K562 (cell line): ENCODE data around the gene EEFSEC. TPM values are rescaled to one million over a fixed set of nuclear protein-coding genes. Genes with fewer than 3 reads are reported as not detected.

Experiments
- ATAC-seq: fragments of 200-7000 bp; cut with Tn5 transposase; 3 replicates; pipeline ENCODE4 v1.9.1; 2020; ENCODE audit warnings: moderate library complexity
- BruUV-seq: library from RNA; stranded (reverse); fragments of 400-500 nt; replicated peaks from 2 replicates; lab custom pipeline; 2021; lab: Mats Ljungman, UMichigan
- CTCF ChIA-PET: fragments of 300-600 bp; formaldehyde crosslinking; extraction: SDS; loops from one replicate; lab custom pipeline; 2021; ENCODE audit warnings: low intra/inter-chr PET ratio; lab: Yijun Ruan, JAX
- POLR2A ChIA-PET: fragments of 300-600, 350-650 bp; sonication (Branson Sonifier 250); formaldehyde crosslinking; extraction: SDS; loops from one replicate; lab custom pipeline; 2021; ENCODE audit warnings: antibody characterized with exemption, inconsistent platforms; lab: Yijun Ruan, JAX
- DNase-seq, 4 experiments: peaks; one replicate each; pipeline versions ENCODE4 v3.0.0 to v3.0.0-alpha.2; 2011 to 2018; ENCODE audit warnings: low spot score in 3 of 4, mixed read lengths in 3 of 4; ENCODE audit errors: extremely low read depth in 1 of 4
- FAIRE-seq: peaks from 2 replicates; lab custom pipeline; 2011; peaks lifted over from hg19 to GRCh38; lab: Jason Lieb, UNC
- H2AFZ ChIP-seq: 2 replicates; pipeline ENCODE4 v1.6.0; 2011; ENCODE audit warnings: low read depth, low read length, control low read depth, inconsistent platforms
- H3K27ac ChIP-seq: fragments of 200-600 bp; 3 replicates; pipeline ENCODE4 v1.8.0; 2011; ENCODE audit warnings: low read depth, mild to moderate bottlenecking, control low read depth, inconsistent platforms, low read length, moderate library complexity, mixed read lengths; ENCODE audit errors: extremely low read depth
- H3K27me3 ChIP-seq, 2 experiments: fragments of 300-600 bp in 1 of 2; 2 replicates in 1 of 2; 3 replicates in 1 of 2; pipeline versions ENCODE4 v1.6.0 to v1.8.0; 2011; ENCODE audit warnings: inconsistent platforms in 2 of 2, low read length in 2 of 2, mild to moderate bottlenecking in 1 of 2, mixed read lengths in 1 of 2, moderate library complexity in 1 of 2; ENCODE audit not compliant: control insufficient read depth in 2 of 2, insufficient read depth in 2 of 2
- H3K36me3 ChIP-seq: fragments of 300-600 bp; 3 replicates; pipeline ENCODE4 v1.8.0; 2011; ENCODE audit warnings: mild to moderate bottlenecking, low read length, inconsistent platforms; ENCODE audit not compliant: control insufficient read depth, insufficient read depth
- H3K4me1 ChIP-seq, 2 experiments: fragments of 200-600 bp in 1 of 2; replicated peaks in 1 of 2; 2 replicates in 1 of 2; 3 replicates in 1 of 2; pipeline versions ENCODE4 v1.5.1 to v1.8.0; 2011; ENCODE audit warnings: inconsistent platforms in 2 of 2, low read length in 2 of 2, mild to moderate bottlenecking in 1 of 2, mixed read lengths in 1 of 2, moderate library complexity in 1 of 2; ENCODE audit not compliant: control insufficient read depth in 2 of 2, insufficient read depth in 2 of 2
- H3K4me2 ChIP-seq: 2 replicates; pipeline ENCODE4 v1.6.1; 2011; ENCODE audit warnings: low read length, control low read depth, inconsistent platforms, mixed read lengths; ENCODE audit not compliant: insufficient read depth
- H3K4me3 ChIP-seq: fragments of 200-600 bp; sonication (generic), shearing (Covaris generic); 2 replicates; pipeline ENCODE4 v1.5.1; 2016; ENCODE audit warnings: control low read depth, inconsistent platforms
- H3K79me2 ChIP-seq: fragments of 200-600 bp; 3 replicates; pipeline ENCODE4 v1.8.0; 2011; ENCODE audit warnings: low read length, inconsistent platforms; ENCODE audit not compliant: control insufficient read depth, insufficient read depth
- H3K9ac ChIP-seq, 2 experiments: 2 replicates each; pipeline versions ENCODE4 v1.6.0 to v1.6.1; 2011; ENCODE audit warnings: low read depth in 2 of 2, low read length in 2 of 2, control low read depth in 1 of 2, inconsistent platforms in 1 of 2, mild to moderate bottlenecking in 1 of 2, mixed read lengths in 1 of 2; ENCODE audit not compliant: insufficient read depth in 1 of 2
- H3K9me1 ChIP-seq: one replicate; pipeline ENCODE4 v1.6.0; 2011; ENCODE audit warnings: inconsistent platforms, mild to moderate bottlenecking, low read length, moderate library complexity; ENCODE audit not compliant: control insufficient read depth, insufficient read depth
- H3K9me3 ChIP-seq: replicated peaks from 2 replicates; pipeline ENCODE4 v1.5.1; 2011; ENCODE audit warnings: low read depth, low read length, inconsistent platforms; ENCODE audit not compliant: control insufficient read depth, insufficient read depth
- H4K20me1 ChIP-seq: replicated peaks from 2 replicates; pipeline ENCODE4 v1.6.1; 2011; ENCODE audit warnings: low read length, inconsistent platforms, mixed read lengths; ENCODE audit not compliant: control insufficient read depth, insufficient read depth
- DDX20 ChIP-seq: fragments of 450-650 bp; IDR thresholded peaks from 2 replicates; pipeline ENCODE4 v1.6.1; 2016; ENCODE audit warnings: missing genetic modification characterization, low read depth, mild to moderate bottlenecking, missing compliant biosample characterization, moderate library complexity
- PHF8 ChIP-seq: fragments of 200-600 bp; sonication (generic); IDR thresholded peaks from 2 replicates; pipeline ENCODE4 v1.6.1; 2012; ENCODE audit warnings: mixed run types, mild to moderate bottlenecking, inconsistent platforms, low read length, moderate library complexity, borderline replicate concordance
- PTRF ChIP-seq: fragments of 450-650 bp; IDR thresholded peaks from 2 replicates; pipeline ENCODE4 v1.6.1; 2016; ENCODE audit warnings: mild to moderate bottlenecking, missing genetic modification characterization, missing compliant biosample characterization
- RFX1 ChIP-seq: fragments of 450-650 bp; IDR thresholded peaks from 2 replicates; pipeline ENCODE4 v1.6.1; 2016; ENCODE audit warnings: mild to moderate bottlenecking, moderate library complexity
- SRSF9 ChIP-seq: fragments of 200-400 bp; formaldehyde crosslinking; IDR thresholded peaks from 2 replicates; pipeline ENCODE4 v1.6.1; 2017; ENCODE audit warnings: low read depth, low read length, borderline replicate concordance
- ZKSCAN1 ChIP-seq: fragments of 150-350 bp; IDR thresholded peaks from 2 replicates; pipeline ENCODE4 v1.6.1; 2016; ENCODE audit warnings: low read depth, low read length
- WGBS: fragments of 100-300 bp; shearing (Covaris generic); methylation state at CpG from one replicate; pipeline ENCODE4 v1.1.6; 2016; ENCODE audit warnings: low coverage, mixed read lengths; ENCODE audit not compliant: insufficient coverage; ENCODE audit errors: missing lambda C conversion rate; 5-methylcytosine and 5-hydroxymethylcytosine counted together
- in situ Hi-C: fragments of 300-500 bp; cut with MboI; formaldehyde crosslinking; loops from 4 replicates; pipeline ENCODE4 v1.15.0; 2018; ENCODE audit warnings: inconsistent platforms, mixed read lengths
- intact Hi-C: fragments of 100-400 bp; cut with micrococcal nuclease; formaldehyde crosslinking; loops from 2 replicates; pipeline ENCODE4 v1.14.2; 2022
- polyA plus RNA-seq, 8 experiments: library from polyadenylated mRNA; depleted of rRNA in 4 of 8; stranded (reverse) in 5 of 8; unstranded in 3 of 8; fragments of >200 nt; fragmentation: Nextera tagmentation in 2 of 8; fragmentation: Illumina TruSeq in 1 of 8; extraction: Ambion mirVana in 2 of 8; extraction: Trizol in 1 of 8; gene quantifications; 2 replicates each; pipeline versions ENCODE4 v1.2.1 to v1.2.3, GENCODE V29; 2011 to 2014; ENCODE audit warnings: inconsistent platforms in 1 of 8, missing spikeins in 1 of 8
- total RNA-seq, 7 experiments: library from RNA; depleted of rRNA in 6 of 7; stranded (reverse); fragments of >200 nt in 6 of 7; fragmentation: Illumina TruSeq in 2 of 7; extraction: Trizol in 2 of 7; gene quantifications; 2 replicates each; pipeline versions ENCODE4 v1.2.1 to v1.2.3, GENCODE V29; 2011 to 2021; ENCODE audit warnings: low replicate concordance in 1 of 7
- TF ChIP-seq, protein P1 (sequence below): fragments of 450-650 bp; formaldehyde crosslinking; IDR thresholded peaks from 2 replicates; pipeline ENCODE4 v1.4.0; 2020; ENCODE audit warnings: mild to moderate bottlenecking, moderate library complexity
- TF ChIP-seq, protein P2 (sequence below): fragments of 250-450 bp; sonication (Bioruptor Pico); IDR thresholded peaks from 2 replicates; pipeline ENCODE4 v1.8.0; 2021; ENCODE audit warnings: mild to moderate bottlenecking, moderate library complexity

EEFSEC gene
- total and polyA plus RNA-seq, 9 of the 15 experiments (the other 6 are each of a cell fraction or from before 2014, with no cell fraction given): 0.35 to 11.8 (median 7.7) TPM

GRCh38 chr3:128378631-128379347 lies 225.5 kb downstream of the EEFSEC start (continued):
- TF ChIP-seq, protein P1, sequence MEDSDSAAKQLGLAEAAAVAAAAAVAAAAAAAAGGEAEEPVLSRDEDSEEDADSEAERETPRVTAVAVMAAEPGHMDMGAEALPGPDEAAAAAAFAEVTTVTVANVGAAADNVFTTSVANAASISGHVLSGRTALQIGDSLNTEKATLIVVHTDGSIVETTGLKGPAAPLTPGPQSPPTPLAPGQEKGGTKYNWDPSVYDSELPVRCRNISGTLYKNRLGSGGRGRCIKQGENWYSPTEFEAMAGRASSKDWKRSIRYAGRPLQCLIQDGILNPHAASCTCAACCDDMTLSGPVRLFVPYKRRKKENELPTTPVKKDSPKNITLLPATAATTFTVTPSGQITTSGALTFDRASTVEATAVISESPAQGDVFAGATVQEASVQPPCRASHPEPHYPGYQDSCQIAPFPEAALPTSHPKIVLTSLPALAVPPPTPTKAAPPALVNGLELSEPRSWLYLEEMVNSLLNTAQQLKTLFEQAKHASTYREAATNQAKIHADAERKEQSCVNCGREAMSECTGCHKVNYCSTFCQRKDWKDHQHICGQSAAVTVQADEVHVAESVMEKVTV (CRISPR knock-in tag): no peak
- TF ChIP-seq DDX20 (tag) (no peak), PTRF (tag) (no peak), PHF8 (no peak)

- no peak overlapping the region for H3K27ac ChIP-seq
- POLR2A ChIA-PET: no interaction called here
- no peak overlapping the region for H3K4me2 ChIP-seq
- H3K27me3 ChIP-seq: no peaks in the 10 kb centered on the region
- no peak for DNase-seq
- WGBS: 76% methylated on average over 11 of the region's 12 CpGs
- BruUV-seq: no TSS peak
- no peak overlapping the region for H2AFZ ChIP-seq
- peaks cover 16 to 27% of the 10 kb centered on the region in 2 experiments; a peak in 4 of 5 replicates for H3K4me1 ChIP-seq
- H3K9me3 ChIP-seq: no peaks in the 10 kb centered on the region
- intact Hi-C loops (no loop called here), in situ Hi-C loops (no loop called here)
- no peaks in the 10 kb centered on the region for H4K20me1 ChIP-seq
- H3K36me3 ChIP-seq: no peaks in the 10 kb centered on the region
- no peaks in the 10 kb centered on the region for H3K79me2 ChIP-seq
- CTCF ChIA-PET: no interaction called here
- no peak for ATAC-seq
- H3K4me3 ChIP-seq: no peak overlapping the region
- FAIRE-seq: no peak
- no peak overlapping the region for H3K9ac ChIP-seq
- H3K9me1 ChIP-seq: no peaks in the 10 kb centered on the region
- TF ChIP-seq RFX1: no peak
- TF ChIP-seq SRSF9: no peak
- TF ChIP-seq, protein P2, sequence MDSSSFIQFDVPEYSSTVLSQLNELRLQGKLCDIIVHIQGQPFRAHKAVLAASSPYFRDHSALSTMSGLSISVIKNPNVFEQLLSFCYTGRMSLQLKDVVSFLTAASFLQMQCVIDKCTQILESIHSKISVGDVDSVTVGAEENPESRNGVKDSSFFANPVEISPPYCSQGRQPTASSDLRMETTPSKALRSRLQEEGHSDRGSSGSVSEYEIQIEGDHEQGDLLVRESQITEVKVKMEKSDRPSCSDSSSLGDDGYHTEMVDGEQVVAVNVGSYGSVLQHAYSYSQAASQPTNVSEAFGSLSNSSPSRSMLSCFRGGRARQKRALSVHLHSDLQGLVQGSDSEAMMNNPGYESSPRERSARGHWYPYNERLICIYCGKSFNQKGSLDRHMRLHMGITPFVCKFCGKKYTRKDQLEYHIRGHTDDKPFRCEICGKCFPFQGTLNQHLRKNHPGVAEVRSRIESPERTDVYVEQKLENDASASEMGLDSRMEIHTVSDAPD (CRISPR knock-in tag): no peak
- TF ChIP-seq ZKSCAN1: peak; percentile 86
Observed at GRCh38 chr3:128379367-128380160, 226.3 kb downstream of the EEFSEC start.
